PFSK-1 (cell line): Measurements from ENCODE around the gene KLHL24.

ENCODE experiments used
- FOXP2 ChIP-seq: optimal IDR thresholded peaks from 2 replicates; pipeline ENCODE3; 2011; ENCODE audit warnings: borderline replicate concordance, control low read depth, inconsistent platforms; ENCODE audit not compliant: insufficient read depth; ENCODE audit errors: extremely low read length, extremely low read depth
- POLR2AphosphoS5 ChIP-seq: IDR thresholded peaks from 2 replicates; pipeline ENCODE4 v1.6.1; 2012; ENCODE audit warnings: low read depth, mild to moderate bottlenecking, control low read depth, low read length, moderate library complexity
- REST ChIP-seq, 2 experiments: IDR thresholded peaks; 2 replicates each; pipeline versions ENCODE4 v1.6.1 to v1.8.0; 2011 to 2012; ENCODE audit warnings: low read depth in 2 of 2, low read length in 2 of 2, control low read depth in 1 of 2, inconsistent platforms in 1 of 2, mild to moderate bottlenecking in 1 of 2, moderate library complexity in 1 of 2; ENCODE audit not compliant: insufficient read depth in 1 of 2
- SIN3A ChIP-seq: IDR thresholded peaks from 2 replicates; pipeline ENCODE4 v1.6.1; 2012; ENCODE audit warnings: mild to moderate bottlenecking, low read length, moderate library complexity, borderline replicate concordance; ENCODE audit not compliant: insufficient read depth
- TAF1 ChIP-seq: IDR thresholded peaks from 2 replicates; pipeline ENCODE4 v1.6.1; 2012; ENCODE audit warnings: low read length, control low read depth, borderline replicate concordance; ENCODE audit not compliant: insufficient read depth

The KLHL24 gene

GRCh38 chr3:183629546-183630301 is 5.7 kb upstream of the KLHL24 start:
- TF ChIP-seq POLR2AphosphoS5: no peak
- no peak for TF ChIP-seq REST (IDR thresholded peaks at IDR 0.05; ENCODE audit: insufficient read depth in 1 of 2, low read depth in 2 of 2, low read length in 2 of 2)
- TF ChIP-seq SIN3A: no peak
- no peak for TF ChIP-seq FOXP2
- TF ChIP-seq TAF1: no peak

GRCh38 chr3:183631715-183632114 is 3.7 kb upstream of the KLHL24 start:
- TF ChIP-seq REST (IDR thresholded peaks at IDR 0.05; ENCODE audit: insufficient read depth in 1 of 2, low read depth in 2 of 2, low read length in 2 of 2): no peak
- TF ChIP-seq FOXP2: no peak

GRCh38 chr3:183634707-183635106 is 716 bp upstream of the KLHL24 start:
- TF ChIP-seq REST (IDR thresholded peaks at IDR 0.05; ENCODE audit: insufficient read depth in 1 of 2, low read depth in 2 of 2, low read length in 2 of 2): no peak
- no peak for TF ChIP-seq TAF1
- TF ChIP-seq FOXP2: no peak
- no peak for TF ChIP-seq SIN3A
- no peak for TF ChIP-seq POLR2AphosphoS5

GRCh38 chr3:183635107-183635430 is 354 bp upstream of the KLHL24 start:
- no peak for TF ChIP-seq SIN3A
- no peak for TF ChIP-seq REST (IDR thresholded peaks at IDR 0.05; ENCODE audit: insufficient read depth in 1 of 2, low read depth in 2 of 2, low read length in 2 of 2)
- TF ChIP-seq POLR2AphosphoS5: no peak
- TF ChIP-seq FOXP2: no peak
- no peak for TF ChIP-seq TAF1
